ENCODE measurements around the gene BEGAIN.

Gene BEGAIN

DNA sequence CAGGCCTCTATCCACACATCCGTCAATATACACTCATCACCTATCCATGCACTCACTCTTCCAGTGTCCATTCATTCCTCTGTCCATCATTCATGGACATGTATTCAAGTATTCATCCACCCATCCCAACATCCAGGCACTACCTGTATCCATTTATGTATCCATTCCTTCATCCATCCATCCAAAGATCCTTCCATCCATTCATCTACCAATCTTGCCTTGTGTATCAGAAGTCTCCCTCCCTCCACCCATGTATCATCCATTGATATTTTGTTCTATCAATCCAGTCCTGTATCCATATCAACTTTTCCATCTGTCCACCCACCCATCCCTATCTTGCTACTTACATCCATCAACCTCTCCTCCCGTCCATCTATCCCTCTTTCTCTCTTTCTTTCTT lies 4.0 kb downstream of the BEGAIN start:
- Histone ChIP-seq H4K20me1 (ENCODE audit: insufficient read depth, low read length) (no peaks in the 10 kb centered on the region), H3K36me3 (ENCODE audit: insufficient read depth, low read length) (no peaks in the 10 kb centered on the region), H3K4me2 (ENCODE audit: insufficient read depth, low read length) (no peak overlapping the region), H3K4me3 (ENCODE audit: low read depth in 1 of 2, low read length in 2 of 2) (no peak overlapping the region), H2AFZ (ENCODE audit: low read depth, low read length) (no peak overlapping the region), H3K4me1 (ENCODE audit: insufficient read depth, low read length) (peaks cover 15% of the 10 kb centered on the region), H3K27ac (ENCODE audit: low read length) (no peak overlapping the region), H3K27me3 (ENCODE audit: insufficient read depth, low read length, poor library complexity) (no peaks in the 10 kb centered on the region), H3K9ac (ENCODE audit: low read depth, low read length) (no peak overlapping the region), H3K79me2 (ENCODE audit: insufficient read depth, low read length) (no peaks in the 10 kb centered on the region), H3K9me3 (ENCODE audit: insufficient read depth, low read length, severe bottlenecking) (no peaks in the 10 kb centered on the region)
- DNase-seq (no peak), ATAC-seq (ENCODE audit: insufficient read depth, low read depth) (no peak)
- TF ChIP-seq CTCF (IDR thresholded peaks at IDR 0.05; ENCODE audit: borderline replicate concordance, extremely low read depth, low read length, poor library complexity, severe bottlenecking), result no peak
- no peak for TF ChIP-seq EZH2 (IDR thresholded peaks at IDR 0.05; ENCODE audit: borderline replicate concordance, low read depth, low read length, severe bottlenecking)

- no peak overlapping the region for H3K9ac ChIP-seq (ENCODE audit: low read depth, low read length)
- peaks cover 9% of the 10 kb centered on the region for H3K4me1 ChIP-seq (ENCODE audit: insufficient read depth, low read length)
- TF ChIP-seq CTCF (IDR thresholded peaks at IDR 0.05; ENCODE audit: borderline replicate concordance, extremely low read depth, low read length, poor library complexity, severe bottlenecking), result no peak
- no peak for TF ChIP-seq EZH2 (IDR thresholded peaks at IDR 0.05; ENCODE audit: borderline replicate concordance, low read depth, low read length, severe bottlenecking)
- H3K9me3 ChIP-seq (ENCODE audit: insufficient read depth, low read length, severe bottlenecking), result no peaks in the 10 kb centered on the region
- no peak for DNase-seq
- H3K4me2 ChIP-seq (ENCODE audit: insufficient read depth, low read length), result no peak overlapping the region
- no peaks in the 10 kb centered on the region for H3K36me3 ChIP-seq (ENCODE audit: insufficient read depth, low read length)
- no peak overlapping the region for H3K4me3 ChIP-seq (ENCODE audit: low read depth in 1 of 2, low read length in 2 of 2)
- ATAC-seq (ENCODE audit: insufficient read depth, low read depth), result no peak
- no peak overlapping the region for H3K27ac ChIP-seq (ENCODE audit: low read length)
- no peaks in the 10 kb centered on the region for H3K79me2 ChIP-seq (ENCODE audit: insufficient read depth, low read length)
- H3K27me3 ChIP-seq (ENCODE audit: insufficient read depth, low read length, poor library complexity), result no peaks in the 10 kb centered on the region
- H2AFZ ChIP-seq (ENCODE audit: low read depth, low read length), result no peak overlapping the region
- no peaks in the 10 kb centered on the region for H4K20me1 ChIP-seq (ENCODE audit: insufficient read depth, low read length)
Measured at GRCh38 chr14:100582496-100583165, 4.6 kb downstream of the BEGAIN start.

DNA sequence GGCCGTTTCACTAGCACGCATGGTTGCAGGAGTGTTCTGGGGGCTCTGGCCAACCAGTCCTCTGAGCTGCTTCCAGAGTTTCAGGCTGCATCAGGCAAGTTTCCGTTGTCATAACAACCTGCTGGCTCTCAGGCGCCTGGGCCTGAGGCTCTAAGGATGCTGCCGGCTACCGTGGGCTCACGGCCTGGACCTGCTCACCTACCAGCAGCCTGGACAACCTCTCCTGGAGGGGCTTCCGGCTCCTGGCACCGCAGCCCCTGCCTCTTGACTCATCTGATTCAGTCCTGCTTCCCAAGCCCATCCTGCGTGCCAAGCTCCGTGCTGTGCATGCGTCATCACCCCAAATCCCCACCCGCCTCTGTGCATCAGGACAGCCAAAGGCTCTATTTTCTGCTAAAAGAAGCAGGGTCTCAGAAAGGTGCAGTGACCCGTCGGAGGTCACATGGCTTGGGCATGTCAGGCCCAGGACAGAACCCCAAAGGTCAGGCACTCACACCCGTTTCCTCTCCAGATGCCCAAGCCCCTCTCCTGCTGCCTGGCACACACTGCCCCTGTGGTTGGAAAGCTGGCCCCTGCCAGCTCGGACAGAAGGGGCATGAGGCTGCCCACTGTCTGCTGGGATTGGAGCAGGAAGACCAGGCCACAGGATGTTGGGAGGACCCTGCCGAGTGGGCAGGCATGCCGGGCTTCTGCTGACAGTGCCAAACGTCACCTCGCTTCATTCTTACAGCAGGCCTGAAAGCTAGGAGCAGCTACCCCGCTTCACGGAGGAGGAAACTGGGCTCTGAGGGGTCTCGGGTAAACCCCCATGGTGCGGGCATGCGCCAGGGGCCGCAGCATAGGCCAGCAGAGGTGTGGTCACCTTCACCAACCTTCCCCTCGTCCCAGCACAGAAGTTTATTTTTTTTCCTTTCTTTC lies 5.7 kb downstream of the BEGAIN start:
- DNase-seq, result no peak
- Histone ChIP-seq H3K36me3 (ENCODE audit: insufficient read depth, low read length) (no peaks in the 10 kb centered on the region), H3K9ac (ENCODE audit: low read depth, low read length) (no peak overlapping the region), H3K4me2 (ENCODE audit: insufficient read depth, low read length) (no peak overlapping the region), H3K27ac (ENCODE audit: low read length) (no peak overlapping the region), H3K27me3 (ENCODE audit: insufficient read depth, low read length, poor library complexity) (no peaks in the 10 kb centered on the region), H3K79me2 (ENCODE audit: insufficient read depth, low read length) (no peaks in the 10 kb centered on the region), H2AFZ (ENCODE audit: low read depth, low read length) (no peak overlapping the region), H3K4me3 (ENCODE audit: low read depth in 1 of 2, low read length in 2 of 2) (no peak overlapping the region), H3K9me3 (ENCODE audit: insufficient read depth, low read length, severe bottlenecking) (no peaks in the 10 kb centered on the region), H3K4me1 (ENCODE audit: insufficient read depth, low read length) (peaks cover 3% of the 10 kb centered on the region), H4K20me1 (ENCODE audit: insufficient read depth, low read length) (no peaks in the 10 kb centered on the region)
- TF ChIP-seq CTCF (IDR thresholded peaks at IDR 0.05; ENCODE audit: borderline replicate concordance, extremely low read depth, low read length, poor library complexity, severe bottlenecking), result no peak
- no peak for TF ChIP-seq EZH2 (IDR thresholded peaks at IDR 0.05; ENCODE audit: borderline replicate concordance, low read depth, low read length, severe bottlenecking)
- no peak for ATAC-seq (ENCODE audit: insufficient read depth, low read depth)

Measured in DND-41 (cell line).